Mesodermal cell (in vitro differentiated cells): ENCODE results near the gene INKA2. TPM values are rescaled to one million over a fixed set of nuclear protein-coding genes. Genes with fewer than 3 reads are reported as not detected.

Experiments used
- H3K27ac ChIP-seq: 2 replicates; pipeline ENCODE4 v1.7.0; 2013; ENCODE audit warnings: mild to moderate bottlenecking, low read depth, low read length, moderate library complexity; ENCODE audit not compliant: severe bottlenecking
- H3K36me3 ChIP-seq: 2 replicates; pipeline ENCODE4 v1.7.1; 2013; ENCODE audit warnings: mild to moderate bottlenecking, low read length, moderate library complexity; ENCODE audit not compliant: control insufficient read depth, insufficient read depth
- H3K4me1 ChIP-seq: one replicate; pipeline ENCODE4 v1.7.1; 2013; ENCODE audit warnings: mild to moderate bottlenecking, low read length; ENCODE audit not compliant: insufficient read depth, control insufficient read depth, poor library complexity, severe bottlenecking
- H3K4me3 ChIP-seq: 2 replicates; pipeline ENCODE4 v1.7.0; 2013; ENCODE audit warnings: low read length, control low read depth, mild to moderate bottlenecking; ENCODE audit not compliant: insufficient read depth, poor library complexity, severe bottlenecking; ENCODE audit errors: extremely low read depth
- H3K9me3 ChIP-seq: 2 replicates; pipeline ENCODE4 v1.7.1; 2013; ENCODE audit warnings: mild to moderate bottlenecking, low read length, moderate library complexity; ENCODE audit not compliant: control insufficient read depth
- WGBS, 2 experiments: methylation state at CpG; one replicate each; pipeline ENCODE4 v1.1.5; 2013; ENCODE audit warnings: missing lambda C conversion rate in 2 of 2; ENCODE audit not compliant: insufficient coverage in 2 of 2; 5-methylcytosine and 5-hydroxymethylcytosine counted together
- polyA plus RNA-seq, 2 experiments: library from polyadenylated mRNA; stranded (reverse); fragments of 50-300 nt; gene quantifications; one replicate each; pipeline ENCODE4 v1.2.3, GENCODE V29; 2013

Gene INKA2
- polyA plus RNA-seq (2013, experiment 1 of 2), result 2.8 TPM
- 0.96 TPM for polyA plus RNA-seq (2013, experiment 2 of 2)

GRCh38 chr1:111739194-111739924, at the start of gene INKA2:
INKA2 (minus strand) TSS chr1:111739395; CDS start chr1:111739242, 153 bp downstream.
- Histone ChIP-seq H3K4me1 (peaks cover 40% of the 10 kb centered on the region), H3K4me3 (peak within 1 kb of the TSS; percentile 70), H3K9me3 (no peaks in the 10 kb centered on the region), H3K27ac (peak within 1 kb of the TSS; percentile 86), H3K36me3 (peaks cover 5% of the 10 kb centered on the region)
- WGBS, 2 experiments, result 0 to 1% methylated on average over 41 to 56 of the region's 59 CpGs

- Histone ChIP-seq H3K27ac (no peak overlapping the region), H3K4me3 (no peak overlapping the region), H3K4me1 (no peaks in the 10 kb centered on the region), H3K9me3 (no peaks in the 10 kb centered on the region), H3K36me3 (no peaks in the 10 kb centered on the region)
- 91 to 92% methylated on average over 6 to 9 of the region's 9 CpGs for WGBS, 2 experiments
These were observed 47.5 kb upstream of the INKA2 start for GRCh38 chr1:111786669-111787207.

DNA sequence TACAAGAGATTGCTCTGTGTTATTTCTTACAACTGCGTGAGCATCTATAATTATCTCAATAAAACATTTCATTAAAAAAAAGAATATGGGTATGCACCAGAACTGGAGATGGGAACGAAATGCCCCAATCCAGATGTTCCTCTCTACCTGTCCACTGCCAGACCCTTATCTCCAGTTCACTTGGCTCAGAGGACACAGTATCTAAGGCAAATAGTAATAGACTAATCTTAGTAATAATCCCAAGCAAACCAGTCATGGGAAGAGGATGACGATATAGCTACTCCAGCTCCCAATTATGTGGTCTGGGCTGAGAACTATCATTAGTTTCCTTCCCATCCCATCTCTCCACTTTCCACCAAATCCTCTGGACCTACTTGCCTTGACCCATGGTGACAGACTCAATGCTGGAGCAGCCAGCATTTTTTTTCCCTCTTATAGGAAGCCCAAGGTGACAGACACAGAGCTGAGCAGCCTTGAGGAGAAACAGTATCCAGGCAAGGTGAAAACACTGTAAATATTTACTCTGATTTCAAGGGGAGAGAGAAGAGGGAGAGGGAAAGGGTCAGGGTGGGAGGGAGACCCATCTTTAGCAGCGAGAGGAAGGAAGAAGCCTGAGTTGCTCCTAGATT, 45.2 kb upstream of the INKA2 start:
- 76 to 92% methylated on average over 2 of the region's 4 CpGs for WGBS, 2 experiments

GRCh38 chr1:111779546-111779945, 40.4 kb upstream of the INKA2 start:
- H3K27ac ChIP-seq, result no peak overlapping the region
- no peaks in the 10 kb centered on the region for H3K9me3 ChIP-seq
- H3K36me3 ChIP-seq, result no peaks in the 10 kb centered on the region
- peaks cover 31% of the 10 kb centered on the region for H3K4me1 ChIP-seq
- H3K4me3 ChIP-seq, result no peak overlapping the region
- no CpG with 5 or more reads among the region's 2 CpGs for WGBS, 2 experiments

More for the DNA sequence above, 45.2 kb upstream of the INKA2 start:
- Histone ChIP-seq H3K36me3 (no peaks in the 10 kb centered on the region), H3K4me1 (no peaks in the 10 kb centered on the region), H3K4me3 (no peak overlapping the region), H3K27ac (no peak overlapping the region), H3K9me3 (no peaks in the 10 kb centered on the region)

DNA sequence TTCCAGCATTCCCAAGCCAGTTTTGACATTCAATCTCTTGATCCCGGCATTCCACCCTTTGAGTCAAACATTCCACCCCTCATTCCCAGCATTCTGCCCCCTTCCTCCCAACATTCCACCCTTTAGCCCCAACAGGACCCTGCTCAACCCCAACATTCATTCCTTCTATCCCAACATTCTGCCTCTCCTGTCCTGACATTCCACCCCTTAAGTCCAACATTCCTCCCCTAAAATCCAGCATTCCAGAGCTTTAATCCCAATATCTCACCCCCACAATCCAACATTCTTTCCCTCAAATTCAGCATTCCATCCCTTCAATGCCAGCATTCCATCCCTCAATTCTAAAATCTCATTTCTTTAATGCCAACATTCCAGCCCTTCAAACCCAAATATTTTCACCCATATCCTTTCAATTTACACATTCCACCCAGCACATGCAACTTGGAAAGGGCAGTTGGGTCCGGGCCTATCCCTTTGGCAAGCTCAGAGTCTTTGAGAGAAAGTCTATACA, 39.4 kb upstream of the INKA2 start:
- peaks cover 31% of the 10 kb centered on the region for H3K4me1 ChIP-seq
- WGBS, 2 experiments, result 83 to 94% methylated on average over 1 of the region's 2 CpGs
- peak overlapping the region; percentile 86 for H3K27ac ChIP-seq
- no peaks in the 10 kb centered on the region for H3K9me3 ChIP-seq
- H3K4me3 ChIP-seq, result no peak overlapping the region
- no peaks in the 10 kb centered on the region for H3K36me3 ChIP-seq

DNA sequence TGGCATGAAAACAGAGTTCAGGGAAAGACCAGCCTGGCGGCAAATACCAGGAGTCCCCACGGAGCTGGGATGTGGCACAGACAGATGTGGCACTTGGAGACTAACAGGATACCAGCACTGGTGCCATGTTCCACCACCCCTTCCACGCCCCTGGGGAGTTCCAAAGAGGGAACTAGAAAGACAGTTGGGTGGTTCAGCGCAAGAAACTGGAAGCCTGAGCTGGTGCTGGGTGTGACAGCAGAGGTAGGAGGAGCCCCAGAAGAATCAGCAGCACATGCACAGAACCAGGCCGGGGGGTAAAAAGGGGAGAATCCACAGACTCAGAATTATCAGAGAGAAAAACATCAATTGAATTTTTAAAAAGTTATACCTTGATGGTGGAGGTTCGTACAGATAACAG, 38.9 kb upstream of the INKA2 start:
- no peaks in the 10 kb centered on the region for H3K9me3 ChIP-seq
- WGBS, 2 experiments, result 94 to 100% methylated on average over 3 to 4 of the region's 6 CpGs
- H3K36me3 ChIP-seq, result no peaks in the 10 kb centered on the region
- peak overlapping the region; percentile 86 for H3K27ac ChIP-seq
- H3K4me1 ChIP-seq, result peaks cover 31% of the 10 kb centered on the region
- H3K4me3 ChIP-seq, result no peak overlapping the region

GRCh38 chr1:111777301-111777700, 38.1 kb upstream of the INKA2 start:
- WGBS, 2 experiments, result 88 to 100% methylated on average over 1 of the region's 1 CpG
- H3K4me3 ChIP-seq, result no peak overlapping the region
- H3K9me3 ChIP-seq, result no peaks in the 10 kb centered on the region
- no peak overlapping the region for H3K27ac ChIP-seq
- peaks cover 31% of the 10 kb centered on the region for H3K4me1 ChIP-seq
- H3K36me3 ChIP-seq, result no peaks in the 10 kb centered on the region

DNA sequence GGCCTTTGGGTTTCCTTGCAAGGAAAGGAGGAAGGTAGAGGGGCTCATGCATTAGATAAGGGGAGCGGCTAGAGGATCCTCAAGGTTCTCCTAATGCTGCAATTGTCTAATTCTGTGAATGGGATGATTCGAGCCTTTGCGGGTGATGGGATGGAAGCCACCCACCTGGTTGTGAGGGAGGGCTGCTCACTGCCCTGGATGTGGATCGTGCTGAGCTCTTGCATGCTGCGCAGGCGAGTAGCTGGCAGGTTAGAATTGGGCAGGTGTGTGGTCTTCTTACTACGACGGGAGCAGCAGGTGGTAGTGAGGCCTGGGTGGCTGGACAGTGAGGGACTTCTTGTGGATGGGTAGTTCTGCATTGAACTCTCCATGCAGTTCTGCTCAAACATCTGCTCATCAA, 37.7 kb upstream of the INKA2 start:
- peaks cover 31% of the 10 kb centered on the region for H3K4me1 ChIP-seq
- H3K36me3 ChIP-seq, result no peaks in the 10 kb centered on the region
- no peak overlapping the region for H3K4me3 ChIP-seq
- H3K27ac ChIP-seq, result no peak overlapping the region
- WGBS, 2 experiments, result 92% methylated on average over 5 of the region's 8 CpGs; no CpG with 5 or more reads in 1 of the 2 experiments
- H3K9me3 ChIP-seq, result no peaks in the 10 kb centered on the region

GRCh38 chr1:111776391-111776790, 37.2 kb upstream of the INKA2 start:
- Histone ChIP-seq H3K9me3 (no peaks in the 10 kb centered on the region), H3K4me3 (no peak overlapping the region), H3K36me3 (no peaks in the 10 kb centered on the region), H3K4me1 (peaks cover 31% of the 10 kb centered on the region), H3K27ac (peak overlapping the region; percentile 71)
- 83% methylated on average over 1 of the region's 2 CpGs; no CpG with 5 or more reads in 1 of the 2 experiments for WGBS, 2 experiments

DNA sequence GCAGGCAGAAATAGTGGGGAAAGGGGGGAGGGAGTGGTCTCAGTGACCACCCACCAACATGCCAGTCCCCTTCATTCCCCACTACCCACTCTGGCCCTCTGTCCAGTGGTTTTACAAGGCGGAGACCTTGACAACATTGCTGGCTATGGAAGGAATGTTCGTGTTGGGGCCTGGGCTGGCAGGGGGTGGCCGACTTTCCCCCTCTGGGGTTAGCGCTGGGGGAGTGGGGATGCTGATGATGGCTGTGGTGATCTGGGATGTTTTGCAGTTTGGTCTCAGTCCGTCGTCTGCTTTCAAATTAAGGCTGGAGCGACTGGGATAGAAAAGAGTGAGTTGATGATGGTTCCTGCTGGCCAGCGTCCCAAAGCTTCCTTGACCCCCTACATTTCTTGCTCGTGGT, 36.8 kb upstream of the INKA2 start:
- peaks cover 31% of the 10 kb centered on the region for H3K4me1 ChIP-seq
- H3K36me3 ChIP-seq, result peaks cover 2% of the 10 kb centered on the region
- peak overlapping the region; percentile 71 for H3K27ac ChIP-seq
- no peaks in the 10 kb centered on the region for H3K9me3 ChIP-seq
- 62% methylated on average over 5 of the region's 9 CpGs; no CpG with 5 or more reads in 1 of the 2 experiments for WGBS, 2 experiments
- H3K4me3 ChIP-seq, result no peak overlapping the region
